ENCODE results near the gene LRRC41.
"Not testable (repeated sequence)": the region's sequence is repeated elsewhere in the genome, so short reads cannot be mapped to it uniquely, and the experiment has no call there.

LRRC41 gene

DNA sequence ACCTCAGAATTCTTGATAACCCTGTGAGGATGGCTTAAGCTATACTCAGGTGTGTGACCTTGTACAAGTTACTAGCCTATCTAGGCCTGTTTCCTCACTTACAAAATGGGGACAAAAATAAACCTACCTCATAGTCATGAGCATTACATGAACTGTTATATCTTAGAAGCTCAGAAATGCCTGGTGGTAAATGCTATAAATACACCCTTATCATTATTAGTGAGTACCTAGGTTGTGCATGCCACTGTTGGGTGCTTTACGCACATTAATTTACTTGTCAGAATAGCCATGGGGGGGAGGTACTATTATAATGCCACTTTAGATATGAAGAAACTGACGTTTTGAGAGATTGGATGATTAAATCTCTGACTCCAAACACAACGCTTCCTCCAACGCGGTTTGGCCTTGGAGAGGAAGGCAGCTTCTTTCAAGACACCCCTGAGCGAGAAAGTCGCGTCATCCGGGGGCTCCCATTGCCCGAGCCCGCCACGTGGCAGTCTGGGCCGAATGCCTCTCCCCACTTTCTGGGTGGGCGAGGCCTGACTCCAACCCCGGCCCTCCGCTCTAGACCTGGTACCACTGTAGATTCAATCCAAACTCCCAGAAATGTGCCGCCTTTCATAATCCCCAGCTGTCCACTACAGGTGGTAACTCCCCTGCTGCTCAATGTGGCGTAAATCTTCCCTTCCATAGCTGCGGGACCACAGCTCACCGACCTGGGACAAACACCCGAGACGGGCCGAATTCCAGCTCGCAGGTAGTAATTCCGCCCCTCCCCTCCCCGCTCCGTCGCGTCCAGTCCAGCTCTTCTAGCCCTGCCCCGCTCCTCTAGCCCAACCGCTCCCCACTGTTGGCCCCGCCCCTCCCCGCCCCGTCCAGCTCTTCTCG is 56.6 kb downstream of the LRRC41 start:
- in situ Hi-C loops (cut with HindIII; ENCODE audit: low sequenced_read_pairs) = no loop called here

- in situ Hi-C loops (cut with HindIII; ENCODE audit: low sequenced_read_pairs) = not testable (repeated sequence)
Observed at GRCh38 chr1:46246136-46246535, 57.3 kb downstream of the LRRC41 start.

GRCh38 chr1:46244656-46245371 is 58.6 kb downstream of the LRRC41 start:
- in situ Hi-C loops (cut with HindIII; ENCODE audit: low sequenced_read_pairs) = no loop called here

- in situ Hi-C loops (cut with HindIII; ENCODE audit: low sequenced_read_pairs) = not testable (repeated sequence)
Observed at GRCh38 chr1:46243831-46244230, 59.6 kb downstream of the LRRC41 start.

DNA sequence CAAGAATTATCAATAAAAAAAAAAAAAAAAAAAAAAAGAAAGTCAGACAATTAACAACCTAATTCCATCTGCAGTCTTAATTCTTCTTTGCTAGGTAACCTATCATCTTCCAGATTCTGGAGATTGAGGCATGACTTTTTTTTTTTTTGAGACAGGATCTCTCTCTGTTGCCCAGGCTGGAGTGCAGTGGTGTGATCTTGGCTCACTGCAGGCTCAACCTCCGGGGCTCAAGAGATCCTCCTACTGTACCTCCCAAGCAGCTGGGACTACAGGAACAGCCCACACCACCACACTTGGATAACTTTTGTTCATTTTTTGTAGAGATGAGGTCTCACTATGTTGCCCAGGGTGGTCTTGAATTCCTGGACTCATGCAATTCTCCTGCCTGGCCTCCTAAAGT is 60.5 kb downstream of the LRRC41 start:
- in situ Hi-C loops (cut with HindIII; ENCODE audit: low sequenced_read_pairs) = no loop called here

- in situ Hi-C loops (cut with HindIII; ENCODE audit: low sequenced_read_pairs) = not testable (repeated sequence)
Observed at GRCh38 chr1:46241733-46242132, 61.7 kb downstream of the LRRC41 start.

GRCh38 chr1:46238865-46239264 is 64.6 kb downstream of the LRRC41 start:
- in situ Hi-C loops (cut with HindIII; ENCODE audit: low sequenced_read_pairs) = not testable (repeated sequence)

DNA sequence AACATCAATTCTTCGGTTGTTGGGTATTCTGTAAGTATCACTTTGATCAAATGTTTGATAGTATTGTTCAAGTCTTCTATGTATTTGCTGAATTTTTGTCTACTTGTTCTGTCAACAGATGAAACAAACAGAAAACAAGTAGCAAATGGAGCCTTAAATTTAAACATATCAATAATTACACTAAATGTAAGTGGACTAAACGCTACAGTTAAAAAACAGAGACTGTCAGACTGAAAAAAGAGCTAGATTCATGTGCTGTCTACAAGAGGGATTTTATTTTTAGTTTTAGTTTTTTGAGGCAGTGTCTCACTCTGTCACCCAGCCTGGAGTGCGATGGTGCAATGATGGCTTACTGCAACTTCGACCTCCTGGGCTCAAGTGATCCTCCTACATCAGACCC is 66.5 kb downstream of the LRRC41 start:
- in situ Hi-C loops (cut with HindIII; ENCODE audit: low sequenced_read_pairs) = no loop called here

- in situ Hi-C loops (cut with HindIII; ENCODE audit: low sequenced_read_pairs) = not testable (repeated sequence)
Observed at GRCh38 chr1:46231231-46231630, 72.2 kb downstream of the LRRC41 start.

All from endothelial cell of hepatic sinusoid (primary cell).